NOMO-1 treated with DMSO at 0.1 percent for 48 hours (cell line): Measurements from ENCODE around the gene AP1AR.

ENCODE experiments used
- DNase-seq: peaks from one replicate; lab custom pipeline; 2025; ENCODE audit not compliant: unreplicated experiment; lab: John Stamatoyannopoulos, UW

Gene AP1AR

DNA sequence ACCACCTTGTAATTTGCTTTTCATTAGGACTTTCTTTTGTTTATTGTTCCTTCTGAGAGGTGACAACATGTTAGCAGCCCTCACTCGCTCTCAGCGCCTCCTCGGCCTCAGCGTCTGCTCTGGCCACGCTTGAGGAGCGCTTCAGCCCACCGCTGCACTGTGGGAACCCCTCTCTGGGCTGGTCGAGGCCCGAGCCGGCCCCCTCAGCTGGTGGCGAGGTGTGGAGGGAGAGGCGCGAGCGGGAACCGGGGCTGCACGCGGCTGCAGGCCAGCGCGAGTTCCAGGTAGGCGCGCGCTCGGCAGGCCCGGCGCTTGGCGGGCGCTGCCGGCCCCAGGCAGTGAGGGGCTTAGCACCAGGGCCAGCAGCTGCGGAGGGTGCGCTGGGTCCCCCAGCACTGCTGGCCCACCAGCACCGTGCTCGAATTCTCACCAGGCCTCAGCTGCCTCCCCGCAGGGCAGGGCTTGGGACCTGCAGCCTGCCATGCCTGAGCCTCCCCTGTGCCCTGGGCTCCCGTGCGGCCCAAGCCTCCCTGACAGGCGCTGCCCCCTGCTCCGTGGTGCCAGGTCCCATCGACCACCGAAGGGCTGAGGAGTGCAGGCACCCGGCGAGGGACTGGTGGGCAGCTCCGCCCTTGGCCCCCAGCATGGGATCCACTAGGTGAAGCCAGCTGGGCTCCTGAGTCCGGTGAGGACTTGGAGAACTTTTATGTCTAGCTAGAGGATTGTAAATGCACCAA lies 9.2 kb upstream of the AP1AR start:
- no peak for DNase-seq

DNA sequence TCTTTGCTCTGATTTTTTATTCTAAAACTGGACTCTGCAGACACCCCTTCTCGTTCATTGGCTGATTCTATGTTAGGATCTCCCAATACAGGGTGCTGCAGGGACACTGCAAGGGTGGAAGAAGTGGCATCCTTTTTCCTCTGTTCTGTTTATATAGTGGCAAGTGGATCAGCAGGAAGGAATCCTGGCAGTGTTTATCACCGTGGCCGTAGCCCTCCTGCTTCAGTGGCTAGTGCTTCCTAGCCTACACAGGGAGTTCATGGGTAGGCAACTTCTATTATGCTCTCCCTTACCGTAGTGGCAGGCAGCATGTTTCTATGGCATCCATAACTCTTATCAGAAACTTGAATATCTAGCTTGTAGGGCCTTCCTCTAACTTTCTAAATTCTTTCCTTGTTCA lies 6.4 kb upstream of the AP1AR start:
- DNase-seq, result no peak

DNA sequence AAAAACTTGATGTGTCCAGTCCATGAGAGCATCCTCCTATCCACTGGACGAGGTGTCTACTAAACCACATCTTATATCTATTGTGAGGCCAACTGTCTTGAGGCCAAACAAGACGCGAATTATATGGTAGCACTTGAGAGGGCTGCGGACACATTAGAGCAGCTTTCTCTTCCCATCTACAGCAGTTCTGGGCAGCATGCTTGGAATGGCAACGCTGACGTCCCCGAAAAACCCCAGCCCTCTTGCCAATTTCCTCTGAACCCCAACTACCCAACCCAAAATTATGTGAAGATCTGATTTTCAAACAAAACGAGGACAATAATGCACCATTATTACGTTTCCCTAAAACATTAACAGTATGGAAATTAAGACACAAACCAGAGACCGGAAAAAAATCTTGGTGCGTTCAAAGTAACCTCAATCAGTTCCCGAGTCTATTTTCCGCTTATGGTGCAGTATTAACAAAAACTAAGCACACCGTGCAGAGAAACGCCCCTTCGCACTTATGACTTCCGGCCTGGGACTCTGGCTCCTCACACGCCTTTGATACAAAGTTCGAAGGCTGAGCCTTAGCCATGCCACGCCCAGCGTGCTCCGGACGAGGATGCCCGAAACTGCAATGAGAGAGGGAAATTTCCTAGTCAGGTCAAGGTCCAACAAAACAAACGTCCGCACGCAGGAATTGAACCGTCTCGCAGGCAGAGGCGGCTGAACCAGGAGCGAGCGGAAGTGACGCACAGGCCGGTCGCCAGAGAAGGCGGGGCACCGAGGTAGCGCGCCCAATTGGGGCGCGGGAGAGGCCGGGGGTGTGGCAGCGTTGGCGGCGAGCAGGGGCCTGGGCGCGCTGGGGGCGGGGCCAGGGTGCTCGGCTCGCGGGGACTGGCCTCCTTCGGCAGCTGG lies 458 bp upstream of the AP1AR start:
- peak; percentile 97 for DNase-seq

- peak; percentile 65 for DNase-seq
These were observed 3.5 kb downstream of the AP1AR start for GRCh38 chr4:112234952-112235609.

- no peak for DNase-seq
These were observed 4.5 kb downstream of the AP1AR start for GRCh38 chr4:112236040-112236439.

DNA sequence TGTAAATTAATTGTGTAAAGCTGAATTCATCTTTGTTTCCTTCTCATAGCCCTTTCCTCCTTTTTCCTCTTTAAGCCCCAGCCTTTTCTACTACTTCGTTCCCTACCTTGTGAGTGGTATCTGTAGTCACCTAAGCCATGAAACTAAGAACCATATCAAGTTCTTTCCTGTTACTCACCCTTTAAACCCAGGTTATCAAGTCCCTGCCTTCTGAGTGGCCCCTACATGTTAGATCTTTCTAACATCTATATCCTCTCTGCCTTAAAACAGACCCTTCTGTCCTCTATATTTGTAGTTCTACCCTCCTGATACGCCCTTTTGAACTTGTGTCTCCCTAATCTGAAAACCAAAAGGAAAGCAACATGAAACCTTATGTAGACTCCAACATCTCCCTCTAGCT lies 7.2 kb downstream of the AP1AR start:
- no peak for DNase-seq

GRCh38 chr4:112245383-112245782 lies 13.8 kb downstream of the AP1AR start:
- no peak for DNase-seq

GRCh38 chr4:112247021-112247420 lies 15.4 kb downstream of the AP1AR start:
- no peak for DNase-seq

- DNase-seq, result no peak
These were observed 19.5 kb downstream of the AP1AR start for GRCh38 chr4:112251019-112251643.

GRCh38 chr4:112252234-112252633 lies 20.6 kb downstream of the AP1AR start:
- DNase-seq, result no peak

- DNase-seq, result peak; percentile 55
These were observed 21.9 kb downstream of the AP1AR start for GRCh38 chr4:112253382-112254000.

- DNase-seq, result no peak
These were observed 25.5 kb downstream of the AP1AR start for GRCh38 chr4:112257098-112257497.

DNA sequence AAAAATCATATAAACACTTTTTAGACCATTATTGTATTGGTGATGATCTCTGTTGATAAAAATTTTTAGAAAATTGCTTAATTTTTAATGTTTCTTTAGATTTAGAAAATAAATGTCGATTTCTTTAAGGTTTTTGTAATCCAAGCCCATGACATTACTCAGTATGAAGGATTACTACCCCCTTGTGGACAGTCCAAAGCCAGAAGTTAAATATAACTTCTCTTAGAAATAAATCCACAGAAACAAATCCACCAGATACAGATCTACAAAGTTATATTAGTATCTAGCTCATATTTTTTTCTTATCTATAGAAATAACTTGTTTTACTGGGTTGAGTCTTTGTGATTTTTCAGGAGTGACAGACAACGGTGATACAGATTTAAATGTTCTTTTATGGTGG lies 35.2 kb downstream of the AP1AR start:
- DNase-seq, result peak; percentile 13

GRCh38 chr4:112270051-112270450 lies 38.5 kb downstream of the AP1AR start:
- no peak for DNase-seq

DNA sequence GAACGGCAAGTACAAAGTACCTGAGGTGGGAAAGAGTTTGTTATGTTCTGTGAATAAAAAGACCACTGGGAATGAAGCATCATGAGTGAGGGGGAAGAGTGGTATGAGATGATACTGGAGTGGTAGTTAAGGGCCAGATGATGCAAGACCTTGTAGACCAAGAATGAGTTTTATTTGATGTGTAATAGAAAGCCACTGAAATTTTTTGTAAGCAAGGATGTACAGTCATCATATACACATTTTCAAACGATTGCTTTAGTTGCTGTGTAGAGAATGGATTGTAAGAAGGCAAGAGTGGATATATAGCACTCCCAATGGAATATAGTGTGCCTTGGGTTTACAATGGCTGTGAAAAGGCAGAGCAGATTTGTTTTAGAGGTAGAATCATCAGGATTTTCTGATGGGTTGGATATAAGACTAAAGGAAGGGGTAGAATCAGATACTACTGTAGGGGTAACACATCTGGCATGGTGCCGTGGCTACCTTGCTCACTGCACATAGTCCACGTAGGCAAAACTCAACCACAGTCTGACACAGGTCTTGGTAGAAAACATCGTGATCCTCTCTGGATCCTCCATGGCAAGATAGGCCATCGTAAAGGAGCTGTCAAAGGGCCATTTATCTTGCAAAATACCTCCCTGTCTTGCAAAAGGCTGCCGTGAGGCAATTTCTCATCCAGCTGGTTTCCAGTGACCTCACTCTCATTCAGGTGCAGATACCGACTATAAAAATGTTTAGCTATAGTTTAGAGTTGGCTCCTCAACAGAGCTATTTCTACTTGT lies 39.2 kb downstream of the AP1AR start:
- DNase-seq, result peak; percentile 16

DNA sequence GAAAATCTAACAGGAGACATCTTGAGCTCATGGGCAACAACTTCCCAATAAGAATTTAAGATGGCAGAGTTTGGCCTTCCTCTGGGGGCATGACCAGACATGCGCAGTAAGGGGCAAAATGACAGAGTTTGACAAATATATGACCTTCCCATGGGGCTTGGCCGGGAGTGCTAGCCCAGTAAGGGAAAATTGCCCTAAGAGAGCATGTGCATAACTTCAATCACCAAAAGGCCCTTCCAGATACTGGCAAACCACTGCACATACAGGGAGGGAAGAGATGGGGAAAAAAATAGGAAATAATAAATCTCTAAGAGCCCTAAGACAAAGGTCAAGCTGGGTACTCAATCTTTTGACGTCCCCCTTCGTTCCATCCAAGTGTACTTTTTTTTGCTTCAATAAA lies 40.7 kb downstream of the AP1AR start:
- no peak for DNase-seq

DNA sequence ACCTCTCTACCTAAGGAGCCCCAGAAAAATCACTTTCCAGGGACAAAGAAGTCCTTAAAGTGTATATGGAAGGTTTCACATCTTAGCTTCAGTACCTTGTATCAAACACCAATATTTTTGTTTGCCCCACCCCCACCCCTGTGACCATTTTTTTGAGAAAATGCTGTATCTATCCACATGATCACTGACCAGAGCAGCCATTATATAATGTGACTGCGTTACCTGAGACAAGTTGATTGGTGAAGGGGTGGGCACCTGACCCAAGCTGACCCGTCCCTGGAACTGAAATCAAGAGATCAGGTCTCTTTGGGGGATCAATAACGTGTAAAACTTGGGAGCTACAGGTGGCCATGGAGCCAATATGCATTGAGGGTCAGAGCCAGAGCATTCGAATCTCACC lies 43.4 kb downstream of the AP1AR start:
- DNase-seq, result no peak

- DNase-seq, result no peak
These were observed 44.5 kb downstream of the AP1AR start for GRCh38 chr4:112276113-112276512.

DNA sequence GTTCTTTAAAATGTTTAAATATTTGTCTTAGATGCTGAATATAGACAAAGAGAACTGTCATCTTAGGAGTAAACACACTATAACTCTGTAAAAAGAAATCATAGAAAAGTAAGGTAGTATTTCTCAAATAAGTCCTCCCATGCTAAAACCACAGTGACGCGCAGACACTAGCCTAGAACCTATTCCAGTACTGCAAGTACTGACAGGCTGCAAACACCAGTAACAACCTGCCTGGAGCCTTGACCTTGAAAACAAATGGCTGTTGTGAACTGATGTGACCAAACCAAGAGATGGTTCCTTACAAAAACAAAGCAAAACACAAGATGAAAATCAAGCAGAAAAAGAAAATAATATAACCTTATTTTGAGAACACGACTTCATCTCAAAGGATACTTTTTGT lies 45.6 kb downstream of the AP1AR start:
- DNase-seq, result no peak
